Measurements from ENCODE around the gene FBRSL1.

The FBRSL1 gene

GRCh38 chr12:132485619-132486018, 4.3 kb upstream of the FBRSL1 start:
- no peak for DNase-seq

GRCh38 chr12:132486168-132486567, 3.8 kb upstream of the FBRSL1 start:
- DNase-seq = no peak

DNA sequence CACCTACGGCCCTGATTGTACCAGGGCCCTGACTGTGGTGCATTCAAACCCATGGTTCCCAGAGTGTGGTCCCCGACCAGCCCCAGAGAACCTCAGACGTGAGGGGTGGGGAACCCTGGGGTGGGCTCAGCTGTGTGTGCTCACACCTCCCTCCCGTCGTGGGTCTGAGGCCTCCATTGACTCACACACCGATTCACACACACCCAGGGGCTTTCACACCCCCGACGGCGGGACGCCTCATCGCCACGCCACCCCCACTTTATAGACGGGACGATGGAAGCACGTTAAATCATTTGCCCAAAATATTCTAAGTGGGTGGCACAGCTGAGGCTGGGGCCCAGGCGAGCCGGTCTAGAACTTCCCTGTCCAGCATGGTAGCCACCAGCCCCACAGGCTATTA, 3.4 kb upstream of the FBRSL1 start:
- DNase-seq = no peak

GRCh38 chr12:132487311-132487741, 2.6 kb upstream of the FBRSL1 start:
- DNase-seq = no peak

DNA sequence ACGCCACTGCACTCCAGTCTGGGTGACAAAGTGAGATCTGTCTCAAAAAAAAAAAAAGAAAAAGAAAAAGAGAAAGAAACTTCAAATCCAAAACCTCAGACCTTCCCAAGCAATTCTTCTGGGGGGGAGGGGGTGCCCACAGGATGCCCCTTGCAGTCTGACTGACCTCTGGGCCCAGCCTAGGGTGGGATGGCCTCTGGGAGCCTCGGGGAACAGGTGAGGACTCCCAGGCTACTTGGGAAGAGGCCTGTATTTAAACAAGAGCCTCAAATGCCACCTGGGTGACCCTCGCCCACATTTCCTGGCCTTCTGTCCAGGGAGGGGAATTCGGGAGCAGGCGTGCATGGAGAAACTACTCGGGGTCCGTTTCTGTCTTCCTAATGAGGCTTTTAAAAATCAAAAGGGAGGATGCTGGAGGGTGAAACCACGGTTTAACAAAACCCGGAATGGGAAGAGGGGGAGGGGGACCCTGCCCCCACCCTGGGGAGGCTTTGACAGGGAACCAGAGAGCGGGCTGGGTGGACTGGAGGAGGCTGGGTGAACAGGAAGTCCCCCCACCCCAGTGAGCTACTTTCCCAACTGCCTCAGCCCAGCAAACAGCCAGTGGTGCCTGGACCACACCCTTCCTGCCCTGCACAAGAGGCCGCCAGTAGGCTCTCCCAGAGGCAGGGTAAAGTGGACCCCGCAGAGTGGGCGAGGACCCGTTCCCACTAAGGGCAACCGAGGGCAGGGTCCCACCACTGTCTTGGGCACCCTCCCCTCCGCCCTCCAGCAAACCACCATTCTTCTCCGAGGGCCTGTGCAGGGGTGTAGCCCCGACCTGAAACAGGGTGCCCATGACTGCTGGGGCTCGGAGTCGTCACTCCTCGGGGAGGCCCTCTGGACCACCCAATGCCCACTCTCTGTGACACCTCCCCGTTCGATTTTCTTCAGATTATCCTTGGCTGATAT, 1.5 kb upstream of the FBRSL1 start:
- no peak for DNase-seq

DNA sequence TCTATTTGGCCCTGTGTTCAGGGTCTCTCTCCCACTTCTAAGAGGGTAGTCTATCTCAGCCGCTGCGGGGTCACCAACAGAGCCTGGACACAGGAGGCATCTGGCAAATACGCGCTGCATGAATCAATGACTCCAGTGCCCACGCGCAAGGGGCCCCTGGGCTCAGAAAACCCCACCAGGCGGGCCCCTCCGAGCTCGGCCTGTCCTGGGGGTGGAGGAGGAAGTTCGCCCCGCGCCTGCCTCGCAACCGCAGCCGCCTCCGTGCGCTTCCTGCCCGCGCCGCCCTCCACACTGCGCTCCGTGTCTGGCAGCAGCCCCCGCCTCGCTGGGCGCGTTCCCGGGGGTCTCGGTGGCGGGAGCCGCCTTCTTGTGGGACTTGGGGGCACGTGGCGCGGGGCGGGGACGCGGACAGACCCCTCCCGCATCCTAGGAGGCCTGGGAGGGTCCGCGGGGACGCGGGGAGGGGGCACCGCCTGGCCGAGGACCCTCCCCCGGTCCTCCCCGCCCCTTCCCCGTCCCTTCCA, 811 bp upstream of the FBRSL1 start:
- DNase-seq = no peak

DNA sequence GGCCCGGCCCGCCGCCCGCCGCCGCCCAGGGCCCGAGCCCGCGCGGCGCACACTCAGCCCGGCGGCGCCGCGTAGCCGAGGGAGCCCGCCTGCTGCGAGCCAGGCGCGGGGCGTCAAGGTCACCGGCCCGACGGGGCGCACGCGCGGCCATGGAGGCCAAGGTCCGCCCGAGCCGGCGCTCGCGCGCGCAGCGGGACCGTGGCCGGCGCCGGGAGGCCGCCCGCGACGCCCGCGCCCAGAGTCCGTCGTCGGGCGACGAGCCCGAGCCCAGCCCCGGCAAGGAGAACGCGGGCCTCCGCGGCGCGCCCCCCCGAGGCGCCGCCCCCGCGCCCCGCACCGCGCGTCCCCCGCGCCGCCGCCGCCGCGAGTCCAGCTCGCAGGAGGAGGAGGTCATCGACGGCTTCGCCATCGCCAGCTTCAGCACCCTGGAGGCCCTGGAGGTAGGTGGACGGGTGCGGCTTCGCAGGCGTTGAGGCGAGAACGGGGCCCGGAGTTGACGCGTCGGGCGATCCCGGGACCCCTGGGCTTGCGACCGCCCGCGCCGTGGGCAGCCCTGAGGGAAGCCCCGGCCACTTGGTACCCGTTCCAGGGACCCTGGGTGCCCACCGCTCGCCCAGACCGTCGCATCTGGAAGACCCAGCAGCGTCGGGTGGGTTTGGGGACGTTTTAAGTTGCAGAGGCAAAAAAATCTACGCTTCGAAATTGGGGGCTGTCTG, 629 bp downstream of the FBRSL1 start:
- DNase-seq = no peak

DNA sequence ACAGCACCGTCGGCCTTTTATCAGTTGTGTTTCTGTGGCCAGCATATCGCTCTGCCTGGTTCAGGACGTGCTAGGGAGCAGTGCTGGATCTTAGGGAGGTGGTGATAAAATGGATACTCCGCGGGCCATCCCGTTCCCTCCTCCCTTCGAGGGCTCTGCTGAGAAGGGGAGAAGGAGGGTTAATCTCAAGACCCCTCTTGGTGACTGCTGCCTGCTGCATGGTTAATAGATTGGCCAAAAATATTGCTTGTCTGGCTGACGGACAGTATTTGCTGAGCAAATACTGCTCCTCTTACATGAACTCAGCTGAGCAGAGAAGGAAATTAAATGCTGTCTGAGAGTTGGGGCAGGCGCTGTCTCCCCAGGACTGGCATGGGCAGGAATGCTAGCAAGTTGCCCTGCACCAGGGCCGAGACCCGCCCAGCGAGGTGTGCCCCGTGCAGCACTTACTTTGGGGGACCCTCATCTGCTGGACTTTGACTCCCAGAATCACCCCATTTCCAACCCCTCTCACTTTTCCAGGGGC, 1.2 kb downstream of the FBRSL1 start:
- DNase-seq = no peak

GRCh38 chr12:132491761-132492378, 1.9 kb downstream of the FBRSL1 start:
- DNase-seq = no peak

- no peak for DNase-seq
Measured at GRCh38 chr12:132492522-132492921, 2.6 kb downstream of the FBRSL1 start.

- DNase-seq = no peak
Measured at GRCh38 chr12:132492951-132493350, 3.0 kb downstream of the FBRSL1 start.

GRCh38 chr12:132493482-132494178, 3.7 kb downstream of the FBRSL1 start:
- DNase-seq = no peak

DNA sequence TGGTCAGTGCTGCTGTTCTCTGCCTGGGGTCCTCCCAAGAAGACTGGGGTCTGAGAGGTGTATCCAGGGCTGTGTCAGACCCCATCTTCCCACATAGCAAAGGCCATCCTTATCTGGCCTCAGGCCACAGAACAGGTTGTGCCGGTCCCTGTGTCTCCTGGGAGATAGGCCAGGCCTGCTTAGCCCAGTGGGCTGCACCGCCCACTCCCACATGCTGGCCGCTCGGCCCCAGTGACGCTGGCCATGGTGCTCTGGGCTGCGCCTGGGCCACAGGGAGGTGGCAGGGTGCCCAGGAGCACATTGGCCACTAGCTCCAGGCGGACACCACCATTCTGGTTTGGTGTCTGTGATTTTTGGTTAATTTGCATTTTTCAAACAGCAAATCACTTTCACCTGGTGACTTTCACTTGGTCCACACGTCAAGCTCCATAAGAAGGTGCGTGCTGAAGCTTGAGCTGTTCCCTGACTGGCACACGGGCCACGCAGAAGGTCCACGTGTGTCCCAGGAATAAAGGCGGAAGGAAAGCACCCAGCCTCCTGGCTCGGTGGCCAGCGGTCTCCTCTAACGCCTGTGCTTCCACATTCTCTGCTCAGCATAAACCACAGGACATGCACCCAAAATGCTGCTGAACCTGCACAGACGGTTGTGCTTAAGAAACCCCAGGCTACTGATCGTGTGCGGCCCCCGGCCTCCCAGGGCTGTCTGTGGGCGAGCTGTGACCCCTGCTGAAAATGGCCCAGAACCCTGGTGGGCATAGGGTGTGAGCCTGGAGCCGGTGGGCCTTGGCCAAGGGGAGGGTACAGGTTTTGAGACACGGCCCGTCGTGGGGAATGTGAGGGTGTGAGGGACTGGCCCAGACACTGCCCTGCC, 4.6 kb downstream of the FBRSL1 start:
- no peak for DNase-seq

DNA sequence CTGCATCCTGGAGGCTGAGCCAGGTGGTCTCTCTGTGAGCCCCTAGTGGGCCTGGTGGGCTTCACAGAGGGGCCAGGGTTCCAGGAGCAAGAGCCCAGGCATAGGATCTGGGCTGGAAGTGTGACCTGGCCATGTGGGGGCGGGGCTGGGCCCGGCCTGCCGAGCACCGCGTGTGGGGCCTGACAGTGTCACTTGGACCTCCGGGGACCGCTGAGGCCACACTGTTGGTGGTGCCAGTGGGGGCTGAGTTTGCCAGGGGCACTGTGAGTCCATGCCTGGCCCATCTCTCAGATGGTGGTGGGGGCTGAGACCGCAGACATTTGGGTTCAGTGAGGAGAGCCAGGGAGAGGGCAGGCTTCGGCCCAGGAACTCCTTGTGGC, 5.2 kb downstream of the FBRSL1 start:
- DNase-seq = no peak

DNA sequence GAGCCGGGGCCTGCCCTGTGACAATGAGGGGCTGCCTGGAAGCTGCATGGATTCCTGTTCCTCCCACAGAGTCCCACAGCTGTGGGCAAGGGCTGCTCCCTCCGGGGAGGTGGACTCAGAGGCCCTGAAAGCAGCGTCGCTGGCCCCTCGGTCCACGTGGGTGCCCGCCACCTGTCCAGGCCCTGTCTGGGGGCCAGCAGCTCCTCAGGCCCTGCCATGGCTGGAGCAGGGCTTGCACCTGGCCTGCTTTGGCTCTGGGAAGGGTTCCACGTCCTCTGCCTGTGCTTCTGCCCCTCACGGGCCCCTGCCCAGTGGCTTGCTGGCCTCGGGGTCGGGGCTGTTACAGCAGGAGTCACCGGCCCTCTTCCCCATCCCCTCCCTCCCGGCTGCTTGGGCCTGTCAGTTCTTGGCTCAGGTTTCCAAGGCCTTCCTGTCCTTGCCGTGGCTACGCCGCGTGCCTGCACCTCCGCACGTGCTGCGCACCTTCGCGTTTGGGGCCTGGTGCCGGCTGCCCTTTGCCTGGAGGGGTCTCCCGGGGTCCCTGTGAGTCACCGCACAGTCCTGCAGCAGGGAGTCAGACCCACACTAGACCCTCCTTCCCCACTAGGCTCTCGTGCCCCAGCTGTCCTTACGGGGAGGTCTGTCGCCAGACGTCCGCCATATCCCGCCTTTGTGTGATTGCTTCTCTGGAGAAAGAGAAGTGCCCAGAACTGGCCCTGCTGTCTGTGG, 5.8 kb downstream of the FBRSL1 start:
- no peak for DNase-seq

DNA sequence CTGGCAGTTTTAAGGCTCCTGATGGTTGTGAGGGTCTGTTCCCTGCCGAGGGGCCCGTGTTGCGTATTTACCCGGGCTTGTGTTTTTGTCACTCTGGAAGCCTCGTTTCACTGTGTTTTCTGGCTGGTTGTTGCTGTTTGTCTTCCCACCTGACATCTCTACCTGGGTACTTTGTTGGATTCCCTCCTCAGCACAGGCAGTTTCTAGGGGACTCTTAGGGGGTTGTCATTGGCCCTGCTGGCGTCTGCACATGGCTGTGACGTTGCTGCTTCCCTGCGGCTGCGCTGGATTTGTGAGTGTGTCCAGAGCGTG, 6.4 kb downstream of the FBRSL1 start:
- DNase-seq = no peak

GRCh38 chr12:132496710-132497109, 6.8 kb downstream of the FBRSL1 start:
- DNase-seq = no peak

DNA sequence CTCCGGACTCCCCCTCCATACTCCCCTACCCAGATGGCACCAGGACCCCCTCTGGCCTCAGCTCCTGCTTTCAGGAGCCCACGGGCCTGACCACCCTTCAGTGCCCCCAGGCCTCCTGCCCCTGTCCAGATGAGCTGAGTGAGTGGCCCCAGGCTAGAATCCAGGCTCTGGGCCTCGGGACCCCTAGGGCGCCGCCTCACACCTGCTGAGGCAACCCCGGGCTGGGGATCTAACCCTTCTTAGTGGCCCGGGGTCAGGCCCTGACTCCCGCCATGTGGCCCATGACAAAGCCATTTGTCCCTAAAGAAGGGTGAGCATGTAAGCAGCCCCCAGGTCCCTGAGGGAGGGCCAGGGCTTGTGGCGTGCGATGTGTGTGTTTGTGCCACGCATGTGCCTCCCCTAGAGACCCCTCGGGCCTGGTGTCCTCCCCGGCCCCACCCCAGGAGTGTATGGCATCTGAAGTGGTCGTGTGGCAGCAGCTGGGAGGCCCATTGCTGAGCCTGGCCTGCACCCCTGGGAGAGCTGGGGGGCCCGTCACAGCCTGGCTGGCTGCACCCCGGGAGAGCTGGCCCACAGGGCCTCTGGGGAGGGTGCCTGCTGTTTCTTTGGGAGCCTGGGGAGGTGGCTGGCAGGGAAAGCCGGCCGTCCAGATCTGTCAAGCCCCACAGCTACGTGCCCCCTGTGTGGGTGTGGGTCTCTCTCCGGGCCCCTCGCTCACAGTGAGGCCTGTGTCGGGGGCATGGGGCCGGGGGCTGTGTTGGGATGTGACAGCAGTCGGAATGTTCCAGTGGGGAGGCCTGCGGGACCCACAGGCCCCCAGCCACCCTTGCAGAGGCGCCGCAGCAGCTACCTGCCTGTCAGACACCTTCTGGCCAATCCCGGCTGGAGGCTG, 7.8 kb downstream of the FBRSL1 start:
- no peak for DNase-seq

DNA sequence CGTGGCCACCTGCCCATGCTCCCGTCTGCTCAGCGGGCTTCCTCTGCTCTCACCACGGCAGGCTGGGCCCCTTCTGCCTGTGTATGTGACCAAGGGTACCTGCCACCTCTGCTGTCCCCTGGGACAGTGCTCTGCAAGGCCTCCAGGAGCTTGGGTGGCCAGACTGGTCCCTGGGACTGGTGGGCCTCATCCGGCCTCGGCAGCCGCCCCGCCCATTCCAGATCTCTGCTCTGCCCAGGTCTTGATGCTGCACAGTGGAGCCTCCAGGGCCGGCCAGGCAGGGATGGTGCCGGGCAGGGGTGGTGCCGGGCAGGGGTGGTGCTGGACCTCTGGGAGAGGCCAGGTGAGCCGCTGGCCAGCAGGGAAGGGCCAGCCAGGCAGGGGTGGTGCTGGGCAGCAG, 9.0 kb downstream of the FBRSL1 start:
- DNase-seq = no peak
